ENCODE measurements around the gene KNDC1.

KNDC1 gene

GRCh38 chr10:133270773-133271297 lies 110.8 kb downstream of the KNDC1 start:
- no peak overlapping the region for H3K4me3 ChIP-seq (ENCODE audit: low read depth, low read length)
- no peak for TF ChIP-seq CTCF (IDR thresholded peaks at IDR 0.05; ENCODE audit: low read depth, low read length)
- in situ Hi-C loops (cut with HindIII; ENCODE audit: low sequenced_read_pairs) = no loop called here
- DNase-seq (ENCODE audit: low read depth, low spot score) = no peak

- no peak overlapping the region for H3K4me3 ChIP-seq (ENCODE audit: low read depth, low read length)
- no peak for DNase-seq (ENCODE audit: low read depth, low spot score)
- in situ Hi-C loops (cut with HindIII; ENCODE audit: low sequenced_read_pairs) = no loop called here
- TF ChIP-seq CTCF (IDR thresholded peaks at IDR 0.05; ENCODE audit: low read depth, low read length) = no peak
These were observed 111.7 kb downstream of the KNDC1 start for GRCh38 chr10:133271521-133272300.

GRCh38 chr10:133272301-133272963 lies 112.4 kb downstream of the KNDC1 start:
- H3K4me3 ChIP-seq (ENCODE audit: low read depth, low read length) = no peak overlapping the region
- in situ Hi-C loops (cut with HindIII; ENCODE audit: low sequenced_read_pairs) = no loop called here
- TF ChIP-seq CTCF (IDR thresholded peaks at IDR 0.05; ENCODE audit: low read depth, low read length) = no peak
- DNase-seq (ENCODE audit: low read depth, low spot score) = no peak

- in situ Hi-C loops (cut with HindIII; ENCODE audit: low sequenced_read_pairs) = no loop called here
- no peak for TF ChIP-seq CTCF (IDR thresholded peaks at IDR 0.05; ENCODE audit: low read depth, low read length)
- DNase-seq (ENCODE audit: low read depth, low spot score) = no peak
- H3K4me3 ChIP-seq (ENCODE audit: low read depth, low read length) = no peak overlapping the region
These were observed 113.0 kb downstream of the KNDC1 start for GRCh38 chr10:133272964-133273420.

- TF ChIP-seq CTCF (IDR thresholded peaks at IDR 0.05; ENCODE audit: low read depth, low read length) = no peak
- in situ Hi-C loops (cut with HindIII; ENCODE audit: low sequenced_read_pairs) = no loop called here
- no peak for DNase-seq (ENCODE audit: low read depth, low spot score)
- H3K4me3 ChIP-seq (ENCODE audit: low read depth, low read length) = no peak overlapping the region
These were observed 113.6 kb downstream of the KNDC1 start for GRCh38 chr10:133273534-133274143.
